ENCODE results near the gene PSME4.

The PSME4 gene, protein sequence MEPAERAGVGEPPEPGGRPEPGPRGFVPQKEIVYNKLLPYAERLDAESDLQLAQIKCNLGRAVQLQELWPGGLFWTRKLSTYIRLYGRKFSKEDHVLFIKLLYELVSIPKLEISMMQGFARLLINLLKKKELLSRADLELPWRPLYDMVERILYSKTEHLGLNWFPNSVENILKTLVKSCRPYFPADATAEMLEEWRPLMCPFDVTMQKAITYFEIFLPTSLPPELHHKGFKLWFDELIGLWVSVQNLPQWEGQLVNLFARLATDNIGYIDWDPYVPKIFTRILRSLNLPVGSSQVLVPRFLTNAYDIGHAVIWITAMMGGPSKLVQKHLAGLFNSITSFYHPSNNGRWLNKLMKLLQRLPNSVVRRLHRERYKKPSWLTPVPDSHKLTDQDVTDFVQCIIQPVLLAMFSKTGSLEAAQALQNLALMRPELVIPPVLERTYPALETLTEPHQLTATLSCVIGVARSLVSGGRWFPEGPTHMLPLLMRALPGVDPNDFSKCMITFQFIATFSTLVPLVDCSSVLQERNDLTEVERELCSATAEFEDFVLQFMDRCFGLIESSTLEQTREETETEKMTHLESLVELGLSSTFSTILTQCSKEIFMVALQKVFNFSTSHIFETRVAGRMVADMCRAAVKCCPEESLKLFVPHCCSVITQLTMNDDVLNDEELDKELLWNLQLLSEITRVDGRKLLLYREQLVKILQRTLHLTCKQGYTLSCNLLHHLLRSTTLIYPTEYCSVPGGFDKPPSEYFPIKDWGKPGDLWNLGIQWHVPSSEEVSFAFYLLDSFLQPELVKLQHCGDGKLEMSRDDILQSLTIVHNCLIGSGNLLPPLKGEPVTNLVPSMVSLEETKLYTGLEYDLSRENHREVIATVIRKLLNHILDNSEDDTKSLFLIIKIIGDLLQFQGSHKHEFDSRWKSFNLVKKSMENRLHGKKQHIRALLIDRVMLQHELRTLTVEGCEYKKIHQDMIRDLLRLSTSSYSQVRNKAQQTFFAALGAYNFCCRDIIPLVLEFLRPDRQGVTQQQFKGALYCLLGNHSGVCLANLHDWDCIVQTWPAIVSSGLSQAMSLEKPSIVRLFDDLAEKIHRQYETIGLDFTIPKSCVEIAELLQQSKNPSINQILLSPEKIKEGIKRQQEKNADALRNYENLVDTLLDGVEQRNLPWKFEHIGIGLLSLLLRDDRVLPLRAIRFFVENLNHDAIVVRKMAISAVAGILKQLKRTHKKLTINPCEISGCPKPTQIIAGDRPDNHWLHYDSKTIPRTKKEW (N-terminal part only)

GRCh38 chr2:53970724-53971602 lies at the start of gene PSME4:
Gene PSME4 (minus strand): TSS chr2:53970993. CDS start chr2:53970784, 209 bp downstream.
- peak; percentile 68 for DNase-seq

DNA sequence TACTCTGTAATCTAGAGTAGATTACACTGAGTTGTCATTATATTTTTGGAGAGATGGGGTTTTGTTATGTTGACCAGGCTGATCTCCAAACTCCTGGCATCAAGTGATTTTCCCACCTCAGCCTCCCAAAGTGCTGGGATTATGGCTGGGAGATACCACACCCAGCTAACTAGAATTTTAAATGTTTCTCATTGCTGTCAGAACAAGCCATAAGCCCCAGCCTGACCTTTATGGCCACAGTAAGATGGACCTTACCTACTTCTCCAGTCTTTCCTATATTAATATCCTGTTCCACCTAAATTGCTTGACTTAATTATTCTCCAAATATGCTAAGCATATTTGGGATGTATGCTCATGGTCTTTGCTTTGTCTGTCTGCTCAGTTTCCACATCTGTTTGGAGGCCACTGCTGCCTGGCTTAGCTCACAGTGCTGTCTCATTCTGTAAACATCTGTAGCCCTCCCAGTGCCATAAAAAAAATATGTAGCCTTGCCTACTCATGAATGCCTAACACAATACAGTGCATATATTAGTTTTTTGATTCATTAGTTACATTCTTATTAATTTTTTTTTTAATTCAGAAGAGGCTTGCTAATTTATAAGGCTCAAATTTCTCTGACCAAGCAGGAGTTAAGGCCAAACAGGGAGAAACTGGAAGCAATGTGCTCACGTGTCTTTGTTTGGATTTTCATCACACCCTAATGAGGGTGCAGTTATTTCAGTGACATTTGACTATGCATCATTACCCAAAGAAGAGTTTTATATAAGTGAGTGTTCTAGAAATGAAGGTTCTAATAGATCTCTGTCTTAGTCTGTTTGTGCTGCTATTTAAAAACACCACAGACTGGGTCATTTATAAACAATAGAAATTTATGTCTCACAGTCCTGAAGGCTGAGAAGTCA lies 45.3 kb upstream of the PSME4 start:
- DNase-seq = no peak

DNA sequence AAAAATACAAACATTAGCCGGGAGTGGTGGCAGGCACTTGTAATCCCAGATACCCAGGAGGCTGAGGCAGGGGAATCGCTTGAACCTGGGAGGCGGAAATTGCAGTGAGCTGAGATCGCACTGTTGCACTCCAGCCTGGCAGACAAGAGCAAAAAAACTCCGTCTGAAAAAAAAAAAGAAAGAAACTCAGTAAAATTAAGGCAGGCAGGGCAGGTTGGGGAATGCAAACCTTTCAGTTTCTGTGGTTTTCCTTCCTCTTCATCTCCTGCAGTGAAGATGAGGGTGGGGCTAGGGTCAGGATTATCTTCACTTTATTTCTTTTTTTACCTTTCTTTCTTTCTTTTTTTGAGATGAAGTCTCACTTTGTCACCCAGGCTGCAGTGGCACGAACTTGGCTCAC lies 43.2 kb upstream of the PSME4 start:
- DNase-seq = no peak

DNA sequence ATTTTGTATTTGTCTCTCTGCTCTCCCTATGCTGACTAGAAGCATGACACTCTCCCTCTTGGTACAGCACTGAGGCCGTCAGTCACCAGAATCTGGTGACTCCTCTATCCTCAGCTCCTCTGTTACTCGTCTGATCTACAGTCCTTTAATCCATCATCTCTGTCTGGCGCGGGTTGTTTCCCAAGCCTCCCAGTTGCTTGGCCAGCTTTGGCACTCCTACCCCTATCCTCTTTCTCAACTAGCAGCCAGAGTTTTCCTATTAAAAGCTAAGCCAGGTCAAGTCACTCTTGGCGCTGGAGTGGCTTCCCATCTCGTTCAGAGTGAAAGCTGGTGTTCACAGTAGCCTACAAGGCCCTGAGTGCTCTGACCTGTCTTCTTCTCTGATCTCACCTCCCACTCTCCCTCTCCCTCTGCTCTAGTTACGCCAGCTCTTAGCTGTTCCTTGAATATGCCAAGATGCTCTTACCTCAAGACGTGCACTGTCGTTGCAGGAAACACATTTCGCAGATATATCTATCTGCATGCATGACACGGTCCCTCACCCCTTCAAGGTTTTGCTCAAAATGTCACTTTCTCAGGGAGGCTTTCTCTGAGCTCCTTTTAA lies 41.8 kb upstream of the PSME4 start:
- no peak for DNase-seq

GRCh38 chr2:54009549-54009948 lies 38.8 kb upstream of the PSME4 start:
- DNase-seq = no peak

DNA sequence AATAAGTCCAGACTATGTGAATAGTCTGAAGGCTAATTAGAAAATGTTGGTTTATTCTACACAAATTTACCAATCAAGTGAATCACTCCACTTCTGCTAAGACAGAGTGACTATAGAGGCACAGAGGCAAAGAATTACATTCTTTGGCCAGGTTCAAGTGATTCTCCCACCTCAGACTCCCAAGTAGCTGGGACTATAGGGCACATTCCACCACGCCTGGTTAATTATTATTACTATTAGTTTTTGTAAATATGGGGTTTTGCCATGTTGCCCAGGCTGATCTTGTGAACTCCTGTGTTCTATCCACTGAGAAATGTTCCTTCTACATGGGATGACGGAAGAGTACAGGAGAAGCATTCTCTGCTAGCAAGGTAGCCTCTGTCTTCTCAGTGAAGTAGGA lies 37.6 kb upstream of the PSME4 start:
- no peak for DNase-seq

GRCh38 chr2:54000524-54000923 lies 29.7 kb upstream of the PSME4 start:
- DNase-seq = no peak

DNA sequence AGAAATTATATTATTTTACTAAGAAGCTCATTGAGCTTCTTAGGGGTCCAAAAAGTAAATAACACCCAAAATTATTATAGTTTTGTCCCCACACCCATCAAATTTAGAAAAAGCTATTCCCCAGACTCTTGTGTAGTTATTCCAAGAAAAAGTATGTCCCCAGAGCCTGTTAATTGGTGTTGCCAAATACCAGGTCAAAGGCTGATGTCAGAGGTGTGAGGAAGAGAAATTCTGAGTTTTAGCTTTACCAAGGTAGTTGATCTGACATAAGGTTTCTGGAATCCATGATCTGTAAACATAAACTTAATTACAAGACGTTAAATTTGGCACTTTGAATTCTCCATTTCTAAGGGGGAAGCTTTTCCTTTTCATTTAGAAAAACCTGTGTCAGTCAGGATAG lies 29.3 kb upstream of the PSME4 start:
- no peak for DNase-seq

DNA sequence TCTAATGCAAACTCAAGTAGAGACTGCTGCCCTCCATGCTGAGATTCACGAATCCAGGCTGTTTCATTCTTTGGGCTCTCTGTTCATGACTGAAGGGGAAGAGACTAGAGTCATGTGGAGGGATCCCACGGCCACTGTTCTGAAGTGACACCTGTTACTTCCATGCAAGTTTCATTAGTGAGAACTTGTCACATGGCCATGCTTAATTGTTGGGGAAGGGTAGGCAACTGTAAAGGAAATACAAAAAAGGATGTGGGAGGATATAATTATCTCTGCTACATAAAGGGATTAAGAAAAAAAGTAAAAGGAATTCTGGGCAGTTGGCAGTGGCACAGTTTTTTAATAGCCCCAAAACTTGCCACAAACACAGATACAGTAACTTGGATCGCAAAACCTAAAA lies 28.0 kb upstream of the PSME4 start:
- DNase-seq = no peak

DNA sequence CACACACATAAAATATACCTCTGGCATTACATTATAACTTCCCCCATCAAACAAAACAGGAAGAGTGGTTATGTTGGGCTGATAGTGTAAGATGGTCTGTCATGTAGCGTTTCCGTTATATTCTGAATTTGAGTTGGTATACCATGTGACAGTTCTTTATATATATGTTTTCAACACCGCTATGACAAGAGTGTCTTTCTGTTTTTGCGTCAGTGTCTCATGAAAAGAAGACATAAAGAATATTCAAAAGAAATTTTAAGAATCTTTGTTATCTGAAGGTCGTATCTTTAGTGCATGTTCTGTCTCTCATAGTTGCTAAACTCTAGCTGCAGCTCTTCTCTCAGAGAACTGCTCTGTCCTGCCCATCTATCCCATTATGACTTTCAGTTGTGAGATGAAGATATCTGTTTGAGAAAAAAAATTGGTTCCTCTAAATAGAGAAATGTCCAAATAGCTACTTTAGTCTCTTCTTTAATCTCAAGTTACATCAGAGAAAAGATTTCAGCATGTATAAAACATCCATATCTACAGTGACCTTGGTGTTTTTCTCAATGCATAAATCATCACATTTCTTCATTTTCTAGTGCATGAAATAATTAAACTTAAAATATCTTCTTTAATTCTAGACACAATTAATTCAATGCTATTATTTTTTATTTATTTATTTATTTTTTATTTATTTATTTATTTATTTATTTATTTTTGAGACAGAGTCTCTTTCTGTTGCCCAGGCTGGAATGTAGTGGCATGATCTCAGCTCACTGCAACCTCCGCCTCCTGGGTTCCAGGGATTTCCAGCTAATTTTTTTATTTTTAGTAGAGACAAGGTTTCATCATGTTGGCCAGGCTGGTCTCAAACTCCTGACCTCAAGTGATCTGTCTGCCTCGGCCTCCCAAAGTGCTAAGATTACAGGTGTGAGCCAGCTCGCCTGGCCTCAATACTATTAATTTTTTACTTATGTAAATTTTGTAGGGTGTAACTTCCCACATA lies 24.3 kb upstream of the PSME4 start:
- no peak for DNase-seq

GRCh38 chr2:53991948-53992347 lies 21.2 kb upstream of the PSME4 start:
- no peak for DNase-seq

GRCh38 chr2:53989210-53989862 lies 18.5 kb upstream of the PSME4 start:
- no peak for DNase-seq

DNA sequence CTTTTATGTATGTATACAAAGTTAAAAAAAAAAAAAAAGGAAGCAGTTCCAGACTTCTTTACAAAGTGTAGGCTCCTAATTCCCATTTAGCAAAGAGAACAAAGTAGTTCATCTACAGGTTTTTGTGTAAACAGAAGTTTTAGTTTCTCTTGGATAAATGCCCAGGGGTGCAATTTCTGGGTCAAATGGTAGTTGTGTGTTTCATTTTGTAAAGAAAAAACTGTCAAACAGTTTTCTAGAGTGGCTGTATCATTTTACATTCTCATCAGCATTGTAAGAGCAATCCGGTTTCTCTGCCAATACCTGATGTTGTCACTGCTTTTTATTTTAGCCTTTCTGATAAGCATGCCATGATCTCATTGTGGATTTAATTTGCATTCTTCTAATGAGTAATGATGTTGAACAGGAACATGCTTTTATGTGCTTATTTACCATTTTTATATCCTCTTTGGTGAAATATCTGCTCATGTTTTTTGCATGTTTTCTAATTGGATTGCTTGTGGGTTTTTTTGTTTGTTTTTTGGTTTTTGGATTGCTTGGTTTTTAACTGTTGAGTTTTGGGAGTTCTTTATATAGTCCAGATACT lies 16.6 kb upstream of the PSME4 start:
- peak; percentile 97 for DNase-seq

DNA sequence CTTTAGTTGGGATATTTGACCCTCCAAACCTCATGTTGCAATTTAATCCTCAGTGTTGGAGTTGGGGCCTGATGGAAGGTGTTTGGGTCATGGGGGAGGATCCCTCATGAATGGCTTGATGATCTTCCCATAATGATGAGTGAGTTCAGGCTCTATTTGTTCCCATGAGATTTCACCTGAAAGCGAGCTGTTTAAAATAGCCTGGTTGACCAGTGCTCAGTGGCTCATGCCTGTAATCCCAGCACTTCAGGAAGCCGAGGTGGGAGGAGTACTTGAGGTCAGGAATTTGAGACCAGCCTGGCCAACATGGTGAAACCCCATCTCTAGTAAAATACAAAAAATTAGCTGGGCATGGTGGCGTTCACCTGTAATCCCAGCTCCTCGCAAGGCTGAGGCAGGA lies 14.9 kb upstream of the PSME4 start:
- no peak for DNase-seq

DNA sequence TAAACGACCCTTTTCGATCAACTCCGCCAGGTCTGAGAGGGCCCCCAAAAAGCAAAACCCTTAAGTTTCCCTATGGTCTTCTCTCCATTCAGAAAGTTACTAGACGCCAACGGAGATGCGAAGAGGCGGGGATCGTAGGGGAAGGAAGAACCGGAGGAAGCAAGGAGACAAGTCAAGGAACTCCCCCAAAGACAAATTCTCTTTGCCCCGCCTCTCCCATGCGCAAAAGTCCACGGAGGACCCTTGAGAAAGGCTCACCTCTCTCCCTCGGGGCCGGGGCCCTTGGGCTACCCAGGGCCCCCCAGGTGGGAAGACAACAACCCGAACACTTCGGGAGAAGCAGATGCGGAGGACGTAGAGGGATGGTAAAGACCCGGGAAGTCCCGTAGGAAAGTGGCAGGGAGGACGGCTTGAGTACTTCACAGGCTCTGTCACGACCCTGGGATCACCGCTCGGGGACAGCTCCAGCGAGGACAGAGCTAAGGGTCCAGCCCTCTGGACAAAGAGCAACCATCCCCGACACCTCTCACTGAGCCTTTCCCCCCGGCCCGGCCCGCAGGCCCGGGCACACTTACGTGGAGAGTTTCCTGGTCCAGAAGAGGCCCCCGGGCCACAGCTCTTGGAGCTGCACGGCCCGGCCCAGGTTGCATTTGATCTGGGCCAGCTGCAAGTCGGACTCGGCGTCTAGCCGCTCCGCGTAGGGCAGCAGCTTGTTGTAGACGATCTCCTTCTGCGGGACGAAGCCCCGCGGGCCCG lies 647 bp downstream of the PSME4 start:
- no peak for DNase-seq

- DNase-seq = peak; percentile 3
Observed at GRCh38 chr2:53969285-53969967, 1.4 kb downstream of the PSME4 start.
